Measurements from ENCODE around the gene CYP2A6.
A peak's percentile ranks its signal among the peaks of the same experiment; 100 is the strongest.
"Not testable (repeated sequence)": the region's sequence is repeated elsewhere in the genome, so short reads cannot be mapped to it uniquely, and the experiment has no call there.

Gene CYP2A6

DNA sequence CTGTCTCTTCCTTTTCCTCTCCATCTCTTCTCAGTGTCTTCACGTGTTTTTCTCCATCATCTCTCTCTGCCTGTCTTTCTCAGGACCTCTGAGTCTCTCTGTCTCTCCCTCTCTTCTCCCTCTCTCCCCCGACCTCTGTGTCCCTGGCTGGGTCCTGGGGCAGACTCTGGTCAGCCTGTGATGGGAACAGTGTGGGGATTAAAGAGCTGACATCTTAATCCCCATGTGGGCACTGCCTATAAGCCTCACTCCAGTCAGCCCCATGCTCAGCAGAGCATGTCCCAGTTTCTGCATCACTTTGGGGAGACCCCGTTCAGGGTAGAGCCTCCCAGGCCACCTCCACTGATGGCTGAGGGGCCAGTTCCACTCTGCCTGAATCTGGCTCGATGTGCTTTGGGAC is 35.0 kb downstream of the CYP2A6 start:
- no peak for DNase-seq

DNA sequence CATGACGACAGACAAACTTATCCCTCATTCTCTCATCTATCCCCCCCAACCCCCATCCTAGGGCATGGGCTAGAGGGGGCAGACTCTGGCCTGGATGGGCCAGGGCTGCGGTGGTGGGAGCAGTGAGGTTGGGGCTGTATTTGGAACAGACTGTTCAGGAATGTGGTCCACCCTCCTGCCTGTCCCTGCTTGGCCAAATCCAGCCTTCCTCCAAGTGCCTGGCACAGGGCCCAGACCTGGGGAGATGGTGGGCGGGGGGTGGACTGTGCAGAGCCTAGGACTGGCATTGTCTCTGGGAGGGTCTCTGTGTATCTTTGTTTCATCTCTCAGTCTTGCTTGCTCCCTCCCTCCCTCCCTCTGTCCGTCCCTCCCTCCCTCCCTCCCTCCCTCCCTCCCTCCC is 37.1 kb downstream of the CYP2A6 start:
- no peak for DNase-seq

DNA sequence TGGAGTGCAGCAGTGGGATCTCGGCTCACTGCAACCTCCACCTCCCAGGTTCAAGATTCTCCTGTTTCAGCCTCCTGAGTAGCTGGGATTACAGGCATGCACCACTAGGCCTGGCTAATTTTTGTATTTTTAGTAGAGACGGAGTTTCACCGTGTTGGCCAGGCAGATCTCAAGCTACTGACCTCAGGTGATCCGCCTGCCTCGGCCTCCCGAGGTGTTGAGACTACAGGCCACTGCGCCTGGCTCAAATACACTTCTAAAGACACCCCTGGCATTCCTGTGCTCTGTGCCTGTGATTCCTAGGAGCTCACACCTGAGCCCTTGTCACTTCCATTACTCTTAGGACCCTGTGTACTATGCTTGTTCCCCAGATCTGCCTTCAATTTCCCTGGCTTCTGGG is 37.7 kb downstream of the CYP2A6 start:
- DNase-seq, result not testable (repeated sequence)

DNA sequence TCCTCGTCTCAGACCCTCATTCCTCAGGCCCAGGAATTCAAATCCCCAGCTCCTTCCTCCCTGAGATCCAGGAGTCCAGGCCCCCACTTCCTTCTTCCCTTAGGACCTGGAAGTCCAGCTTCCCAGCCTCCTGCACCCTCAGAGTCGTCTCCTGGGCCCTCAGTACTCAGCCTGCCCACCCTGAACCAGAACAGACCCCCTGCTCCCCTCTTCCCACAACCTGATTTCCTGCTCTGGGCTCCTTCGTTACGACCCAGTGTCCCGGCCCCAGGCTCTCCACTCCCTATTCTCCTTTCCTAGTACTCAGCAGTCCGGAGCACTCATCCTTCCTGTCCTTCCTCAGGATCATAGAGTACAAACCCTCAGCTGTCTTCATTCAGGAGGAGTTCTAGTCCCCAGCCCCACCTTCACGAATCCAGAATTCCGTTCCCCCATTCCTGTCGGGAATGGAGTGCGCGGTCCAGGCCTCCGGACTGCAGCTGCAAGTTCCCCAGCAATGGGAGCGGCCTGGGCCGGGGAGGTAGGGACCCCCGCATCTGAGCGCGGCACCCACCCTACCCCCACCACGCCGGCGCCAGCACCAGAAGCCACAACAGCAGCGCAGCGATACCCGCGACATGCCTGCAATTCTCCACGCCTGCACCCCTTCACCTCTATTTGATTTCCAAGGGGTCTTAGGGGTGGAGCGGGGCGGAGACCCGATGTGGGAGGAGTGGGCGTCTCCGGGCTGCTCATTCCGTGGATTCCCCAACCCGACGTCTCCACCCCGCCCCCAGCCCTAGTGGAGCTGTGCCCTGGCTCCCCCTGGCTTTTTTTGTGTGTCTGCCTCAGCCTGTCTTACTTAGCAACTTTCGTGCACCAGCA is 38.5 kb downstream of the CYP2A6 start:
- DNase-seq, result no peak

DNA sequence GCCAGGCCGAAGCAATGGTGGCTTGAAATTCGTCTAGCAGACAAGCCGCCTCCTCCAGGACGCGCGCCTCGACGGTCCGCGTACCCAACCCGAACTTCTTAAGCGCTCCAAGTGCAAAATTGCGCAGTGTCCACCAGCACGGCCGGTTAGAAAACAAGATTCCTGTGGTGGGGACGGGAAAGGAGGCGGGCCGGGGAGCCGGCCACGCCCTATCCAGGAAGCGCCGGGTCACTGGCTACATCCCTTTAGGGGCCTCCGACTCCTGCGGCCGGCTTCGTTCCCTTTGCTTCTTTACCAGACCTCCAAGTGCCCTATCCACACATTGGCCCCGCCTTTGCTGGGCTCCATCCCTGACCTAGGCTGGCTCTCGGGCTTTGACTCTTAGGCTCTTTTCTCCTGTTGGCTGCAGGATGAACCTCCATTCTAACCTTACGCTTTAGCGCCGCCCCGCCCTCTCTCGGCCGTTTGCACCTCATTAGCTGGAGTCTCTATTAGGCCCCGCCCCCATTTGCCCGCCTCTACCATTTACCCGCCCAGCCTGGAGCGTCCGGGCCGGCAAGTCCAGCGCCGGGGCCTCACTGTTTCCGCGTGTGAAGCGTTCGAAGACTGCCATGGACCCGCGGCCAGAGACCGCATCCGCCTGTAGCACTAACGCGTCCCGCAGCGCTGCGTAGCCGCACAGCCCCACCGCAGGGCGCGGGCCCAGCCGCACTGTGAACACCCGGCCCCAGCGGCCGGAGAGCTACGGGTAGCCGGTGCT is 39.4 kb downstream of the CYP2A6 start:
- DNase-seq, result peak; percentile 19 to 41

DNA sequence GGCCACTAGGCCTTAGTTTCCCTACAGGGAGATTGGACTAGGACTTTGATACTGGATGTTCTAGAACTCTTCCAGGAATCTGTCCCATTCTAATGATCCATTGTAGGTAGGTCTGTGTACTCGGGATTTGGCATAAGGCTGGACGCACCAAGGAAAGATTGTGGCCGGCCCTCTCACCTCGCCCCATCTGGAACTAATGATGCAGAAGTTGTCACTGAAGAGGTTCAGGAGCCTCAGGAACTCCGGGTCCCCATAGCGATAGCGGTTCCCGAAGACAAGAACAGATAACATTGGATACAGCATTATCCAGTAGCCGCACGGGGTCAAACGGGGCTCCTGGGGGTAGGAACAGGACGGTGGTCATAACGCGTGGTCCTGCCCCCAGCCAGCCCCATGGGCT is 40.1 kb downstream of the CYP2A6 start:
- no peak for DNase-seq

DNA sequence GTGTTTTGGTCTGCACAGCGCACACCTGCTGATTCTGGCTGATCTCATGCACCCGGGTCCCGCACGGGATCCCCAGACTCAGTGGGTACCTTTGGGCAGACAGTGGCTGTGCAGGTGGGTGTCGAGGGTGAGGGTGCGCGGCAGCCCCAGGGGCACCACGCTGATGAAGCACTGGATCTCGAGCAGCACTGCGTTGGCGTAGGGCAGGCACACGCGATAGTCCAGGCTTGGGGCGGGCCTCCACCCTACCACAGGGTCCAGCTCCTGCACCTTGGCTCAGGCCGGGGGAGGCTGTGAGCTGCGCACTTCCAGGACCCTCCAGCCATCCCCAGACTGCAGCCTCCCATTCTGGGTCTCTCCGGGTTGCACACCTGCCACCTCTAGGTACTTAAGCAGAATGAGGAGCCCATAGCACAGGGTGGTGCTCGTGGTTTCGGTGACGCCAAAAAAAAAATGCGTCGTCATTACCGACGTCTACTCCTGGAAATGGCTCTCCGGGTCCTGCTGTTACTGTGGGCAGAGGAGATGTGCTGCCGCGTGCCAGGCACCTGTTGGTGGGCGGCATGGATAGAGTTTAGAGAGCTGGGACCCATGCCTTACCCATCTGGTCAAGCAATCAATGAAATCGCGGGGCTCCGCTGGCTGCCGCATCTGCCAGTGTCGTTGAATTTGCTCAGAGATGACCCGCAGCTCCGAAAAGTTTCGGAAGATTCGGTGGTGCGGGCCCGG is 40.7 kb downstream of the CYP2A6 start:
- DNase-seq, result no peak

DNA sequence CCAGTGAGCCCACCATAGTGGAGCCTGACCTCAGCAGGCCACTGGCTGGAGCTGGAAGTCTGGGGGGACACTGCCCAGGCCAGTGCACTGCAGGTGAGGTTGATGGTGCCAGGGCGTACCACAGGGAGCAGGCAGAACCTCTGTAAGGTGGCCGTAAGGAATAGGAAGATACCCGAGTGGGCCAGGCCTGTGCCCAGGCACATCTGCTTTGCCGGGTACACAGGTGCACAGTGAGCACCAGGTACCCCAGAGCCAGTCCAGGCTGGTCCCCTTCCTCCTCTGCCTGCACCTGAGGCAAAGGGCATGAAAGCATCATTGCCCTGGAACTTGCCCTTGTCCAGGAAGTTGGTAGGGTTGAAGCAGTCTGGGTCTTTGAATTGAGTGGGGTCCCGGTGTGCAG is 41.8 kb downstream of the CYP2A6 start:
- no peak for DNase-seq

DNA sequence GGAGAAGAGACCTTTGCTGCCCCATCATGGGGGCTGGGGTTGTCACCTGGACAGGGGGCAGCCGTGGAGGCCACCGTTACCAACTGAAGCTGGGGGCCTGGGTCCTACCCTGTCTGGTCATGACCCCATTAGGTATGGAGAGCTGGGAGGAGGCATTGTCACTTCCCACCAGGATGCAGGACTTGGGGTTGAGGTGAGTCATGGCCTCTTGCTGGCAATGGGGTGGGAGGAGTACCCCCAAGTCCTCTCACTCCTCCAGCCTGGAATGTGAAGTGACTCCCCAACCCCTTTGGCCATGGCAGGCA is 42.3 kb downstream of the CYP2A6 start:
- DNase-seq, result no peak

DNA sequence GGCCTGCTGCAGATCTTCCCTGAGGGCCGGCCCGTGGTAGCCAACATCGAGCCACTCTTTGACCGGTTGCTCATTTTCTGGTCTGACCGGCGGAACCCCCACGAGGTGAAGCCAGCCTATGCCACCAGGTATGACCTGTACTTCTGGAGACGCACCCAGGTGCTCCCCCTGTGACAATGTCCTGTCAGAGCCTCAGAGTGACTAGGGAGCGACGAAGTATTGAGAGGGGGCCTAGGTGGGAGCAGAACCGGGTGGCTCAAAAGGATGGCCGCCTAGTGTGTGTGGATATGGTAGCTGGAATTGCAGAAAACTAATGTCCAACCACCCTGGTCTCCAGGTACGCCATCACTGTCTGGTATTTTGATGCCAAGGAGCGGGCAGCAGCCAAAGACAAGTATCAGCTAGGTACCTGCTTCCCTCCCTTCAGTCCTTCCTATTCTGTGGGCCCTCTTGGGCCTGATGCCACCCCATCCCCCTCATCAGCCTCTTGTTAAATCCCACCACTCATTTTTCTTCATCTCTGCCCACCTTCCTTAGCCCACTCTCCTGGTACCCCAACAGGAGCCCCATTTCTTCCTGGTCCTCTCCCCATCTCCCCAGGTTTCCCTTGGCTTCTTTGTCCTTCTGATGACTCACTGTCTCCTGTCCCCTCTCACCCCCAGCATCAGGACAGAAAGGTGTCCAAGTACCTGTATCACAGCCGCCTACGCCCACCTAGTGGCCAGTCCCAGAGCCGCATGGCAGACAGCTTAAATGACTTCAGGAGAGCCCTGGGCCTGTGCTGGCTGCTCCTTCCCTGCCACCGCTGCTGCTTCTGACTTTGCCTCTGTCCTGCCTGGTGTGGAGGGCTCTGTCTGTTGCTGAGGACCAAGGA is 42.9 kb downstream of the CYP2A6 start:
- peak; percentile 31 to 50 for DNase-seq

DNA sequence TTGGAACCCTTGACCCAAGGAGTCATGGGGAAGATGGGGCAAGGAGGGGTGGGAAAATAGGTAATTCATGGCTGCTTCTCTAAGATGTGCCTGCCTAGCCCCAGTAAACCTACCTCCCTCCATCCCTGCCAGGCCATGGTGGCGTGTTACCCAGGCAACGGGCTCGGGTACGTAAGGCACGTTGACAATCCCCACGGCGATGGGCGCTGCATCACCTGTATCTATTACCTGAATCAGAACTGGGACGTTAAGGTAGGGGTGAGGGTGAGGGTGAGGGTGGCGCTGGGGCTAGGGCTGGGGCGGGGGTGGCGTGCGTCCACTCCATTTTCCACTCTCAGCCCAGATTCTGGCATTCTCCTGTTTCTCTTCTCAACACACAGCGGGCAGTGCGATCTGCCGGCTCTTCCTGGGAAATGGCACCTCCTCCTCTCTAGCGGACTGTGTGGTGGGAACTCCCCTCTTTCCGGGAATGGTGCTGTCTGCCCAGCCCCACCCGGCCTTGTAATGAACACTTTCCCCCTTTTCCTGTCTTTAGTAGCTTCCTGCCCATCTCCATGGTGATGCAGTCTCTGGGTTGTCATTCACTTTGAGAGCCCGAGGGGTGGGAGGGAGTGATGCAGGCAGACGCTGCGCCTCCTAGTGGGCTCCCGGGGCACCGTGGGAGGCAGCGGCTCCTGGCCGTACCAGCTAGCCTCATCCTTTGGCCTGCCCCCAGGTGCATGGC is 43.7 kb downstream of the CYP2A6 start:
- peak; percentile 76 to 89 for DNase-seq

DNA sequence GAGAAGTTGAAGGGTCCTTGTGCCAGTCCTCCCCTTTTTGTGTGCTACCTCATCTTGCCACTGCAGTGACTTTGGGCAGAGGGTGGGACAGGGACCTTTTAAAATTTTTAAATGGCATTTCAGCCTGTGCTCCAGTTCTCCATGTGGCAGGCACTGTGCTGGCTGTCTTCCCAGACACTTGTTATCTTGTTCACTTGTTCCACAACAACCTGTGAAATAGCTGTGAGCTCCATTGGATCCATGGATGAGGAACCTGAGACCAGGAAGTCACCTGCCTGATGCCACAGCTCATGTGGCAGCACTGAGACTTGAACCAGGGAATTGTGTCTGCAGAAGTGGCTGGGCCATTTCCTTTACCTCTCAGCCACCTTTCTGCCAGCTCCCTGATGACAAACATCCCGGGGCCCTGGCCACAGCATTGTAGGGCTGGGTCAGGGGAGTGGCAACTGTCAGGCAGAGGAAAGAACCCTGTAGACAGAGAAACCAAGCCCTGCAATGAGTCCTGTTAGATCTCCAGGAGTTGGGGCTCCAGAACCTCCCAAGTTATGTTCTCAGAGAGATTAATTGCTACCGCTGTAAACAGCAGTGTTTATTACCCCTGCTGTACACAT is 44.9 kb downstream of the CYP2A6 start:
- DNase-seq, result no peak

DNA sequence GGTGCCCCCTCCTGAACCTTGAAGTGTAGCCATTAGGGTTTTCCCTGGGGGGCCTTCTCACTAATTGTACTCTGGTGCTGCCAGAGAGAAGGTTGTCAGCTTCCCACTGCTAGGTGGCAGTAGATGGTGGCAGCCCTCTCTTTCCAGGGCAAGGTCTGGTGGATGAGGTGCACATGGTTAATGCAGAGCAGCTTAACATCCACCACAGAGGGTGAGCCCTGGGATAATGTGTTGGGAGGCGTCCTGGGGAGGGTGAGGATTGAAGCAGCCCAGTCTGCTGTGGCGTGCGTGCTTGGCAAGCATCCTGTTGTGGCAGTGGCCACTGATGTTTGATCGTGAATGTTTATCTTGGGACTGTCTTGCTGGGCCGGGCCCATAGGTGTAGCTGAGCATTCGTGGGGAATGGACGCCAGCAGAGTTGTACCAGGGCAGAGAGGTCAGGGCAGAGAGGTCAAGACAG is 45.4 kb downstream of the CYP2A6 start:
- no peak for DNase-seq

DNA sequence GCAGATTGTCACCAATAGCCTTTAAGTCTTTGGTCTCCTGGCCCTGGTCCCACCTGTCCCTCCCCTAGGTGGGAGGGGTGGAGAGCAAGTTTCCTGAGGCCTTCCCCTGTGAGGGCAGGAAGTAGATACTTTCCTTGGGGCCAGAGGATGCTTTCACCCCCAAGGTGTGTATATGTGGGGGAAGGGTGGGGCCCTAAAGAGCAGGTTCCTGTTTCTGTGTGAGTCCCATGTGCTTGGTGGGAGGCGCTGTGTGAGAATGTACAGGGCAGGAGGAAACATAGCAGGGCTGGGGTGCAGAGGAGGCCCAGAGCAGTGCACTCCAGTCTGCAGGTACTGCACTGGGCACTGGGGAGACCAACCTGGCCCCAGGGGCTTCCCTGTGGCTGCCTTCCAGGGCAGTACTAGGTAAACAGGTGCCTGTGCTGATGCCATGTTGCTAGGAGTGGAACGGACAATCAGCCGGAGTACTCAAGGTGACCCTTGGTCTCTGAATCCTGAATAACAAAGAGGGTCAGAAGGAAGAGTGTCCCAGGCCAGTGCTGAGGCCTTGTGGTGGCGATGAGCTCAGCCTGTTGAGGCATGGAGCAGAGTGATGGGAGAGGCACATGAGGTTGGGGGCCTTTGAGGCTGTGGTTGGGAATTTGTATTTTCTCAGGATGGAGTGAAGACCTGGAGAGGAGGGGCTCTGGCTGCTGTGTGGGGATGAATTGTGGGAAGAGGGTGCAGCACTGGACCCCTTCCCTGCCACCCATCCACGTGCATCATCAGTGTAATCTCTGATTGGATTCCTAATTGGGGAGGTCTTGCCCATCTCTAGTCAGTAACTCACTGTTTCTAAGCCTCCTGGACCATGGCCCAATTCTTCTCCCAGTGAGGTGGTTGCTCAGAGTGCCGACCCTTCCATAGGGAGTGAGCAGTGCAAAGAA is 46.1 kb downstream of the CYP2A6 start:
- no peak for DNase-seq

DNA sequence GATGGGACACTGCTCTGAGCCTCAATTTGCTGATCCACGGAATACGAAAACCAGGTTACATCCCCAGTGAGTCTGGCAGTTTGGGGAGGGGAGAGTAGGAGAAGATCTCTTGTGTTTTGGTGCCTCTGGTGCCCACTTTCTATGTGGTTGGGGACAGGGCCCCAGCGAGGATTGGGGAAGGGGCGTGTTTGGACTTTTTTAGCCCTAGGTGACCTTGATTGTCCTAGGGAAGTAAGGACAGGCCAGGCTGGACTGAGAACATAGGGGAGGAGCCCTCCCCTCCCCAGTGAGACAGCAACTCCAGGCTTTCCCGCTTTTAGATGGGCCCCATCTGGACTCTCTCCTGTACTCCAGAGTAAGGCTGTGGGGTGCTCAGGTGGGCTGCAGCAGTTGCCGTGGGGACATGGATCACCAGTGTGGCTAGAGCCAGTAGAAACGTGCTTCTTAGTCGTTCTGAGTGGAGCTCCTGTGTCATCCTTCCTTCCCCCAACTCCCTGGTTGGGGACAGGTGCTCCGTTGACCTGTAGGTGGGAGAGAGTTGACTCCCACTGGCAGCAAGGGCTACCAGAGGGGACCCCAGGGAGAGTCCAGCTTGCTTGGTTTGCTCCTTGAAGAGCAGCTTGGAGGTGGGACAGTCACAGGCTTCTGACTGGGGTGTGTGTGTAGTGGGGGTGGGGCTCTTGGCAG is 46.9 kb downstream of the CYP2A6 start:
- no peak for DNase-seq

DNA sequence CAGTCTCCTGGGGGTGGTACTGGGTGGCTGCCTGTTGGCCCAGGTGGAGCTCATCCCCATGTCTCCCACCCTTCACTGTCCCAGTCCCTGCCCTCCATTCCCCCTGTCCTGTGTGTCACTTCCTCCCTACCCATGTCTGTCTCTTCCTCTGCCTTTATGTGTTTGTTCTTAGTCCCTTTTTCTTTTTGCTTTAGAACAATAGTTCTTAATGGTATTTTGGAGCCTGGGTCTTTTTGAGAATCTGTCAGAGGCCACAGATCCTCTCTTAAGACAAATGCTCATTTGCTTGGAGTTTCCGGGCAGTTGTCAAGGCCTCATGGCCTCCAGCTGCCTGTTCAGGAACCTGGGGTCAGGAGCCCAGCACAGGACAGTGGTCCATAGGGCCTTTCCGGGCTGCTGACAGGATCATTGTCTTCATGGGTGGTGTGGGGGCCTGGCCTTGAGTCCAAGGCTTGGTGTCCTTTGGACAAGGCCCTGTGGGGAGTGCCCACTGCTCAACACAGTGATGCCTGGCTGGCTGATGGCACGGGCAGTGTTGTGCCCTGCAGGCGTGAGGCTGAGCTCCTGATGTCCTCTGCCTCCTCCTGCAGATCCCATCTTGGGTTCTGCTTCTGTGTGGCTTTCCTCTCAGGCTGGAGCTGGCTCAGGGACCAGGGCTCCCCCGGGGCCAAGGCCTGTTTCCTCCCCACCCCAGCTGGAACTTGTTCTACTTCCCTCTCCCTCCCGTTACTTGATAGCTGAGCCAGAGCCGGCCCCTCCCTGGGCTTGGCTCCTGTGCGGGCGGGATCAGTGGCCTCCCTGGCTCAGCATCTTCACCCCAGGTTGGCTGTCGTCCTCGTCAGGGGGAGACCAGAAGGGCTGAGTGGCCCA is 47.7 kb downstream of the CYP2A6 start:
- DNase-seq, result no peak

DNA sequence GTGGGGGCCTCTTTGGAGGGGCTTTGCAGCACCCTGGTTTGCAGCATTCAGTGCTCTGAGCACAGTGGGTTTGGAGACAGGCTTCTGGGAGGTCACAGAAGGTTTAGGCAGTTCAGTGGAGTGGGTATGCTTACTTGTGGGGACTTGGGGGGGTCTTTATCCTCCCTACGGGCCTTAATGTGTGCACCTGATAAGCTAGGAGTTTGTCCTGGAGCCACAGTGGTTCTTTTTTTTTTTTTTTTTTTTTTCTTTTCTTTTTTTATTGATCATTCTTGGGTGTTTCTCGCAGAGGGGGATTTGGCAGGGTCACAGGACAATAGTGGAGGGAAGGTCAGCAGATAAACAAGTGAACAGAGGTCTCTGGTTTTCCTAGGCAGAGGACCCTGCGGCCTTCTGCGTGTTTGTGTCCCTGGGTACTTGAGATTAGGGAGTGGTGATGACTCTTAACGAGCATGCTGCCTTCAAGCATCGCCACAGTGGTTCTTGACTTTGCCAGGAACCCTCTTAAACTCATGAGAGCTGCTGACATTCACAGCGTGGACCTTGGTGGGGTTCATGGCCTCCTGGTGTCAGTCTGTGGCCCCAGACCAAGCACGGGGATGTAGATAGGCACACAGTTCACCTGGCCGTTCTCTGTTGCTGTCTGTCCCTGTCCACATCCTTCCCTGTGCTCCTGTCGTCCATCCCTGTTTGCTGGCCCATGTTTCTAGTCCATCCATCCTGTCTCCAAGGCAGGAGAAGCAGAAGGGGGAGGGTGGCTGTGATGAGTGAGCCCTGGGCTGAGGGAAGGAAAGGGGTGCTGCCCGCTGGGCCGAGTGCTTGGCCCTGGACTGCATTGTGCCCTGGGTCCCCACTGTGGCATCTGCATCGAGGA is 48.6 kb downstream of the CYP2A6 start:
- no peak for DNase-seq

DNA sequence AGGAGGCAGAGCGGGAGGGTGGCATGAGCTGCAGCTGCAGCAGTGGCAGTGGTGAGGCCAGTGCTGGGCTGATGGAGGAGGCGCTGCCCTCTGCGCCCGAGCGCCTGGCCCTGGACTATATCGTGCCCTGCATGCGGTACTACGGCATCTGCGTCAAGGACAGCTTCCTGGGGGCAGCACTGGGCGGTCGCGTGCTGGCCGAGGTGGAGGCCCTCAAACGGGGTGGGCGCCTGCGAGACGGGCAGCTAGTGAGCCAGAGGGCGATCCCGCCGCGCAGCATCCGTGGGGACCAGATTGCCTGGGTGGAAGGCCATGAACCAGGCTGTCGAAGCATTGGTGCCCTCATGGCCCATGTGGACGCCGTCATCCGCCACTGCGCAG is 49.3 kb downstream of the CYP2A6 start:
- DNase-seq, result no peak

Data from SHP77 (cell line).